ENCODE data around the gene CORO7.

DNA sequence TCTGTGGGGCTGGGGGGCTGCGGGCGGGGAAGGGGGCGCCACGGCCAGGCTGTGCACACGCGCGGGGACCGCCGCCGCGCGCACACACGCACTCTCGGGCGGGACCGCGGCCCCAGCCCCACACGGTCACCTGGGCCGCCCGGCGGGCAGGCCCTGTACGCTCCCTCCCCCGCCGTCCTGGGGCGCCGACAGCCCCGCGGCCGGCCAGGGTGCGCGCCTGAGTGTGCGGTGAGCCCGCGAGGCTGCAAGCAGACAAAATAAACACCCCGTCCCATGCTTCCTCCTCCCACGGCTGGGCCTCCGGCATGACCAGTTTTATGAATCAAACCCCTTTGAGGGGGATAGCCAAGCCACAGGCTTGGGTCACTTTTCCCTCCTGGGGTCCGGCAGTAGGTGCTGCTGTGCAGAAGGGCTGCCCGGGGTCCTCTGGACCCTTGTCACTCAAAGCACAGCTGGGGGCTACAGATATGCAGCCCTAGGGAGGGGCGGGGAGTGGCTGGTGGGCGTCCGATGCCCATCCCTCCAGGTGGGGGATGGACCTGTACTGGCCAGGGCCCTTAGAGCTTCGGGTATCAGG lies 44.3 kb downstream of the CORO7 start:
- TF ChIP-seq RAD21 (conservative IDR thresholded peaks at IDR 0.05) (no peak), EP300 (conservative IDR thresholded peaks at IDR 0.05; ENCODE audit: poor library complexity, severe bottlenecking) (no peak)
- TF ChIP-seq, protein P1, sequence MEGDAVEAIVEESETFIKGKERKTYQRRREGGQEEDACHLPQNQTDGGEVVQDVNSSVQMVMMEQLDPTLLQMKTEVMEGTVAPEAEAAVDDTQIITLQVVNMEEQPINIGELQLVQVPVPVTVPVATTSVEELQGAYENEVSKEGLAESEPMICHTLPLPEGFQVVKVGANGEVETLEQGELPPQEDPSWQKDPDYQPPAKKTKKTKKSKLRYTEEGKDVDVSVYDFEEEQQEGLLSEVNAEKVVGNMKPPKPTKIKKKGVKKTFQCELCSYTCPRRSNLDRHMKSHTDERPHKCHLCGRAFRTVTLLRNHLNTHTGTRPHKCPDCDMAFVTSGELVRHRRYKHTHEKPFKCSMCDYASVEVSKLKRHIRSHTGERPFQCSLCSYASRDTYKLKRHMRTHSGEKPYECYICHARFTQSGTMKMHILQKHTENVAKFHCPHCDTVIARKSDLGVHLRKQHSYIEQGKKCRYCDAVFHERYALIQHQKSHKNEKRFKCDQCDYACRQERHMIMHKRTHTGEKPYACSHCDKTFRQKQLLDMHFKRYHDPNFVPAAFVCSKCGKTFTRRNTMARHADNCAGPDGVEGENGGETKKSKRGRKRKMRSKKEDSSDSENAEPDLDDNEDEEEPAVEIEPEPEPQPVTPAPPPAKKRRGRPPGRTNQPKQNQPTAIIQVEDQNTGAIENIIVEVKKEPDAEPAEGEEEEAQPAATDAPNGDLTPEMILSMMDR (IDR thresholded peaks at IDR 0.05; ENCODE audit: poor library complexity, severe bottlenecking) = no peak

Measured in neural cell (in vitro differentiated cells).